GM18868 (cell line): Measurements from ENCODE around the gene TMEM101.
"Not testable (repeated sequence)": the region's sequence is repeated elsewhere in the genome, so short reads cannot be mapped to it uniquely, and the experiment has no call there.

Experiments used
- ATAC-seq: cut with Tn5 transposase; IDR thresholded peaks from one replicate; pipeline ENCODE4 v1.9.1; 2021; ENCODE audit warnings: mild to moderate bottlenecking, moderate library complexity; ENCODE audit not compliant: unreplicated experiment

The TMEM101 gene

GRCh38 chr17:44024271-44024663, 9.5 kb upstream of the TMEM101 start:
- no peak for ATAC-seq

GRCh38 chr17:44023545-44024270, 8.9 kb upstream of the TMEM101 start:
- ATAC-seq, result no peak

- no peak for ATAC-seq
Measured at GRCh38 chr17:44022246-44022645, 7.5 kb upstream of the TMEM101 start.

- ATAC-seq, result not testable (repeated sequence)
Measured at GRCh38 chr17:44021227-44021626, 6.5 kb upstream of the TMEM101 start.

DNA sequence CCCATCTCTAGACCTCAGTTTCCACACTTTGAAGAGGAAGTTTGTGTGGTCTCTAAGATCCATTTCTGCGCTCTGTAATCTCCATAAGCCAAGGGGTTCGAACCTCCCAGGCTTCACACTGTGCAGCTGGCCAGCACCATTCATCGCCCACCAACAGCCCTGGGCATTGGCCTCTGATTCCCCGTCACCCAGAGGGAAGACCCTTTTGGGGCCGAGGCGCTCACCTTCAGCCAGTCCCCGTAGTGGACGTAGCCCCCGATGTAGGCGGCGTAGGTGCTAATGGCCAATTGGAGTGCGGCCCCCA, 678 bp downstream of the TMEM101 start:
- ATAC-seq, result no peak

DNA sequence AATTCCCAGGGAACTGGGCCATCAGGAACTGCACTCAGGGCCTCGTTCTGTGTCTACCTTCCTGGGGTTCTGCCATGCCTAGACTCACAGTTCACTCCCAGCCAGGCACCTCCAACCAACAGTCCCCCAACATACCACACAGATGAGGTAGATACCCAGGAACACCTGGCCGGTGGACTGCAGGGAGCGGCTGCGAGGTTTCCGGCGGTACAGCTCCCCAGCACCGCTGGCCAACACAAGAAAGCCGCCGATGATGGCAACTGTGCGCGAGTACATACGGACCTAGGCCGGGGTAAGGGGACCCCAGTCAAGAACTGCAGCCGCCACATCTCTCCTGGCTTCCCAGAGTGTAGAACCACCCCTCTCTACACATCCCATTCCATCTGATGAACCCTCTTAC, 1.9 kb downstream of the TMEM101 start:
- ATAC-seq, result no peak

GRCh38 chr17:44012391-44012790, 2.4 kb downstream of the TMEM101 start:
- no peak for ATAC-seq

- no peak for ATAC-seq
Measured at GRCh38 chr17:44011876-44012275, 2.9 kb downstream of the TMEM101 start.

DNA sequence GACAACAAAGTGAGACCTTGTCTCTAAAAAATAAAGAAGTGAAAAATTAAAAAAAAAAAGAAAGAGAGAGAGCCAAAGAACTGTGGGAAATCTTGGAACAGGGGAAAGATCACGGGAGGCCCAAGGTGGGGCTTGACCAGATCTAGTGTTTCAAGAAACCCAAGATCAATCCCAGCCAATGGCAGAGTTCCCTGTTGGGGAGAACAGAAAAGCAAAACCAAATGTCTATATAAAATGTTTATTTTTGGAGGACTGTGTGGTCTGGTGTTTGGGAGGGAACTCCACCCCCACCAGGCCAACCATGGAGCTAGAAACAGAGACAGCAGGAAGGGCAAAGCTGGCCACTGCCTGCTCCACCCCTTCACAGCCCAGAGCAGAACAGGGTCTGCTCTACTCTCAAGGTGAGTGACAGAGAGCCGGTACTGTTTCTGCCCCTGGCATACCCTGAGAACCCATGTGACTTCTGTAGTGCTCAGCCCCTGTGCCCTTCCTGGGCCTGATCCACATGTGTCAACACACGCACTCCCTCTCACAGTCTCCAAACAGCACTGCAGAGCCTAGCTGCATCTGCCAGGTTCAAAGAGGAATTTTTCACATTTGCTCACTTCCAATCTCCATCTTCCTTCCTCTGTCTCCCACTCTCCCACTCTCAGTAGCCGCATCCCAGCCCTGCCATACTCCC, 3.7 kb downstream of the TMEM101 start:
- no peak for ATAC-seq

GRCh38 chr17:44008205-44008909, 6.4 kb downstream of the TMEM101 start:
- no peak for ATAC-seq

- no peak for ATAC-seq
Measured at GRCh38 chr17:44007346-44008204, 7.2 kb downstream of the TMEM101 start.

DNA sequence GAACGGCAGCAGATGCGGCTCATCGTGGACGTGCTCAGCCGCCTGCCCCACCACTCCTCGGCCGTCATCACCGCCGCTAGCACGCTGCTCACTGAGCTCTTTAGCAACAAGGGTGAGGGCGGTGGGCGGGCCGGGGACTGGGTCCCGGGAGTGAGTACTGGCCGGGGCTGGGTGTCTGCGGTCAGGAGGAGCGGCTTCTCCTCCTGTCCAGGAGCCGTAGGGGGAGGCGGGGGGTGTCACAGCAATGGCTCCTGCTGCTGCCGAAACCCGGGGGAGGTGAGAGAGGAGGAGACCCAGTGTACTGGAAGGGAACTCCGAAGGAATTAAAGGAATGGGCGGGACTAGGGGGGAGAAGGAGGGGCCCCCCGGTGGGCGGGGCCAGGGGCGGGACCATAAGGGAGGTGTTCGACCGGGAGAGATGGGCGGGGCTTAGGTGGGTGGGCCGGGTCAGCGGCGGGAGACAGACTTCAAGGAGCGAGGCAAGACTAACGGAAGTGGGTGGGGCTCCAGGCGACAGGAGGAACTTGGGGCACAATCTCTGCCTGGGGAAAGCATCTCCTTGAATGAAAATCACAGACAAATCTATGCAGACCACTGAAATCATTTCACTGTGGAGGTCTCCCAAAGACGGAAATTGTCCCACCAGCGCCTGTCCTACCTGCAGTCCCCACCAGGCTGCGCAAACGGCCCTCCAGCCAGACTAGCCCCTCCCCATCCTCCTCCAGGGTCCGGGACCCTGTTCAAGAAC, 8.0 kb downstream of the TMEM101 start:
- ATAC-seq, result peak; percentile 63

DNA sequence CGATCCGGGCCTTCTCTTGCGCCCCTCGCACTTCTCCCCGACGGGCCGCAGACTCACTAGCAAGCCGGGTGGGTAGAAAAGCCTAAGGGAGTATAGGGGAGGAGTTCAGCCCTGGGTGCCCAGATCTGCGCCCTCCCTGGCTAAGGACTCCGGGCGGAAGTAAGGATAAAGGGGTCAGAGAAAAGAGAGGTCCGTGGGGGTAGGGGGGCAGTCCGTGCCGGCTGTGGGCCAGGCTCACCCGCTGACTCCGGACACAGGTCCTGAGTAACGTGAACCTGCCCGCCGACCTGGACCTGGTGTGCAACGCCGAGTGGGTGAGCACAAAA, 8.5 kb downstream of the TMEM101 start:
- ATAC-seq, result peak; percentile 5

GRCh38 chr17:44005527-44006271, 9.1 kb downstream of the TMEM101 start:
- no peak for ATAC-seq

GRCh38 chr17:44004761-44005526, 9.8 kb downstream of the TMEM101 start:
- ATAC-seq, result no peak

DNA sequence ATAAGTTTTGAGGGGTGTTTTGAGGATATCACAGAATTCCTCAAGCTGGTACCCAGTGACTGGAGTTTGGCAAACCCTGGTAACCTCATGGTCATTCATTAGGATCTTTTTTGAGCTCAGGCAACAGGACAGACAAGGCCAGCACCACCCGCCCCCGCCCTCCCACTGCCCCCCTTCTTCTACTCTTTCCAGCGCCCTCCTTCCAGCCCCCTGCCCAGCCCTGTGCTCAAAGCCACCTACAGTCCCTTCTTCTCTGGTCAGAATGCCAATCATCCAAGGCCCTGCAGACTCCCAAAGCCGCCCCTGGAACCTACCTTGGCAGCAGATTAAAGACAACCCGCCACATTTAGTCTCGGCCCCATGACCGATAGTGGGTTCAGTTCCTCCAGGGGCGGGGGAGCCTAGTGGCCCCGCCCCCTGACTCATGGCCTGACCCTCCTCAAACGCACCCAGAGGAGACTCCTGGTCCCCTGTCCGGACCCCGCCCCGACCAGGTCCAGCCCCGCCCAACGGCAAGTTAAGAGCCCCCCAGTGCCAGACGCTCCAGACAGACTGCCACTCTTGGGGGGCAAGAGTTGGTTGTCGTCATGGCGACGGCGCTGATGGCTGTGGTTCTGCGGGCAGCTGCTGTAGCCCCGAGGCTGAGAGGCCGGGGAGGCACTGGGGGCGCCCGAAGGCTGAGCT, 10.5 kb downstream of the TMEM101 start, which contains the start of gene NAGS:
Gene NAGS (plus strand): TSS at position 546 of the 684 bp plus-strand sequence. CDS start 42 bp downstream, at position 588.
- ATAC-seq, result no peak

DNA sequence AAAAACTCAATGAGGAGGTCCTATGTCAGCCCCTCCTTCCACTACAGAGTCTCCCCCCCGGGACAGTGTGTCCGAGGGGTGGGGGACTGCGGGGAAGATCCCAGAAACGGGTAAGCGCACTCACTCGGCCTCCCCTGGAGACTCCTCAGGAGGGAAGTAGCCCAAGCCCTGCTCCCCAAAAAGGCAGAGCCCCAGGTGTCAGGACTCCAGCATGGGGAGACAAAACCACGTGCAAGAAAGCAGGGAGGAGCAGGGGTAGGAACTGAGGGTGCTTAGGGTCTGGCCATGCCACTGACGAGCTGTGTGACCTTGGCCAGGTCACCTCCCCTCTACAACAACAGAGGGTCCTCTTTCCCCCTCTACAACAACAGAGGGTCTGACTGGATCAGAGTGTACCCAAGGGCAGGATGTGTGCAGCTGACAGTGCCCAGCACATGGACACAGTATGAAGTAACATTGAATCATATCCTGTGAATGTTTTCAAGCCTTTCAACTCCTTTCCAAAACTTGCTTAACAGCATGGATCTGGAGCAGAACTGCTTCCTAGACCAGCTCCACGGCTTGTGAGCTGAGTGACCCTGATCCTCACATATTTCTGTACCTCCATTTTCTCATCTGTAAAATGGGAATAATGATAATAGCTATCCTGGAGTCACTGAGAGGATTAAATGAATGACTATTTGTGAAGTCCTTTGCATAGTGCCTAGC, 12.5 kb downstream of the TMEM101 start:
- no peak for ATAC-seq

DNA sequence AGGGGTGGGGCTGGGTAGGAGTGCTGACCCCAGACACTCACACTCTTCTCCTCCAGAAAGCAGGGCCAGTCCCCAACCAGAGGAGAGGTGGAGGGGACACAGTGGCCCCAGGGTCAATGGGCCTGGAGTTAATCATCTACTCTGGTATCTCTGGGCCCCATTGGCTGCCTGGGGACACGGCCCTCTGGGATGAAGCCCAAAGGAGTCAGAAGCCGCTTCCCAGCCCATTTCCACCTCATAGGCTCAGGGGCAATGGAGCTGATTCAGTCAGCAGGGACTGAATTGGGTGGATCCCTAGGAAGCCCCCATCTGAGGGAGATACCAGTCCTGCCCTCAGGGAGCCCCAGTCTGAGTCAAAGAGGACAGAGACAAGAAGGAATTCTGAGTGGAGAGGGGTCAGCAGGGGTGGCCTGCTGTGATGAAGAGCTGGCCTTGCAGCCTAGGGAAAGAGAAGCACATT, 13.3 kb downstream of the TMEM101 start:
- ATAC-seq, result no peak
